ENCODE data around the gene TGFBRAP1. TPM values are rescaled to one million over a fixed set of nuclear protein-coding genes. Genes with fewer than 3 reads are reported as not detected.

The TGFBRAP1 gene
- total RNA-seq, 2 donors from 2014 or later = 26.0 to 30.7 TPM

DNA sequence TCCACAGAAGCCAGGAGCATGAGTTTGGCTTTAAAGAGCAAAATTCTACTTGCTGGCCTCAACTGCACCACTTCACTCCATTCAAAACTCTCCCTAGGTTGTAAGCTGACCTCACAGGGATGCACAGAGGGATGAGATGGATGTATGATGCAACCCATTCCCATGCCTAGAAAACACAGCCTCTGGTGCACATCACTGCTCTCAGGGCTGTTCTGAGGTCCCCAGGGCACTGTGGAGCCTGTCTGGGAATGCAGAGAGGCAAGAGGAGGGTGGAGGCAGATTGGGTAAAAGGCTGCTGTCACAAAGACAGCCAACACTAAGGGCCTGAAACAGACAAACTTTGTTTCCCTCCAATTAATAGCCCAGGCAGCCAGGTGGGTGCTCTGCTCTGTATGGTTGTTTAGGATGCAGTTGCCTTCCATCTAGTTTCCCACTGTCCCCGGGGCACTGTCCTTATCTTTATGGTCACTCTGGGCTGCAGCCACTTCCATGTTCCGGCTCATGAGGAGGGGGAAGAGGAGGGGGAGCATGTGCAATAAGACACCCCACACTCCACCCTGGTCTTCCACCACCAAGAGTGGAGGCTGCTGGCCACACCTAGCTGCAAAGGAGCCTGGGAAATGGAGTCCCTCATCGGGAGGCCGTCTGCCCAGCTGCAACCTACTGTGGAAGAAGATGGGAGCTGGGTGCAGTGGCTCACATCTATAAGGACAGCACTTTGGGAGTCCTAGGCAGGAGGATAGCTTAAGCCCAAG, 81.0 kb downstream of the TGFBRAP1 start:
- no peak for DNase-seq (ENCODE audit: low spot score)

DNA sequence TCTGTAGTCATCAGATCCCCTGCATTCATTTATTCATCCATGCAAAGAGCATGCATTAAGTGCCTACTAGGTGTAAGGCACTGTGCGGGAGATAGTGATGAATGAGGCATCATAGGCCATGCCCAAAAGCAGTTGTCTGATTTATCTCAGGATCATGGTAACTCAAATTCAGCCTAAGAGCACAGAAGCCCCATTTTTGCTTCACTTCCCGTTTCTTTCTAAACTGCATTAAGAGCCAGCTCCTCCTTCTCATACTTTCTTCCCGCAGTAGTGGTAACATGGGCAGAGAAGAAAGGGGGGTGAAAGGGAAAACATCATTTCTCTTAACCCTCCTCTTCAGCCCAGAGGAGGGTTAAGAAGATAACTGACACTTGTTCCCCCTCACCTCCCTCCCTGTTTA, 85.1 kb downstream of the TGFBRAP1 start:
- H3K4me1 ChIP-seq (ENCODE audit: control insufficient read depth in 1 of 2, low read depth in 2 of 2) = no peaks in the 10 kb centered on the region
- no peaks in the 10 kb centered on the region for H3K36me3 ChIP-seq
- no peak overlapping the region for H3K27ac ChIP-seq
- no peak overlapping the region for H3K4me3 ChIP-seq
- ATAC-seq (ENCODE audit: insufficient number of reproducible peaks, low FRiP score, low read depth) (no peak), DNase-seq (ENCODE audit: low spot score) (no peak)
- H3K9me3 ChIP-seq = no peaks in the 10 kb centered on the region
- TF ChIP-seq, protein P1, sequence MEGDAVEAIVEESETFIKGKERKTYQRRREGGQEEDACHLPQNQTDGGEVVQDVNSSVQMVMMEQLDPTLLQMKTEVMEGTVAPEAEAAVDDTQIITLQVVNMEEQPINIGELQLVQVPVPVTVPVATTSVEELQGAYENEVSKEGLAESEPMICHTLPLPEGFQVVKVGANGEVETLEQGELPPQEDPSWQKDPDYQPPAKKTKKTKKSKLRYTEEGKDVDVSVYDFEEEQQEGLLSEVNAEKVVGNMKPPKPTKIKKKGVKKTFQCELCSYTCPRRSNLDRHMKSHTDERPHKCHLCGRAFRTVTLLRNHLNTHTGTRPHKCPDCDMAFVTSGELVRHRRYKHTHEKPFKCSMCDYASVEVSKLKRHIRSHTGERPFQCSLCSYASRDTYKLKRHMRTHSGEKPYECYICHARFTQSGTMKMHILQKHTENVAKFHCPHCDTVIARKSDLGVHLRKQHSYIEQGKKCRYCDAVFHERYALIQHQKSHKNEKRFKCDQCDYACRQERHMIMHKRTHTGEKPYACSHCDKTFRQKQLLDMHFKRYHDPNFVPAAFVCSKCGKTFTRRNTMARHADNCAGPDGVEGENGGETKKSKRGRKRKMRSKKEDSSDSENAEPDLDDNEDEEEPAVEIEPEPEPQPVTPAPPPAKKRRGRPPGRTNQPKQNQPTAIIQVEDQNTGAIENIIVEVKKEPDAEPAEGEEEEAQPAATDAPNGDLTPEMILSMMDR (IDR thresholded peaks at IDR 0.05) = no peak
- no peaks in the 10 kb centered on the region for H3K27me3 ChIP-seq (replicated peaks; ENCODE audit: insufficient read depth)

More for the DNA sequence above, 81.0 kb downstream of the TGFBRAP1 start:
- H3K36me3 ChIP-seq = no peaks in the 10 kb centered on the region
- H3K9me3 ChIP-seq = no peaks in the 10 kb centered on the region
- TF ChIP-seq, protein P1 (IDR thresholded peaks at IDR 0.05) = no peak
- no peak overlapping the region for H3K27ac ChIP-seq
- ATAC-seq (ENCODE audit: insufficient number of reproducible peaks, low FRiP score, low read depth) = no peak
- H3K4me1 ChIP-seq (ENCODE audit: control insufficient read depth in 1 of 2, low read depth in 2 of 2) = no peaks in the 10 kb centered on the region
- H3K27me3 ChIP-seq (replicated peaks; ENCODE audit: insufficient read depth) = no peaks in the 10 kb centered on the region
- H3K4me3 ChIP-seq = no peak overlapping the region

DNA sequence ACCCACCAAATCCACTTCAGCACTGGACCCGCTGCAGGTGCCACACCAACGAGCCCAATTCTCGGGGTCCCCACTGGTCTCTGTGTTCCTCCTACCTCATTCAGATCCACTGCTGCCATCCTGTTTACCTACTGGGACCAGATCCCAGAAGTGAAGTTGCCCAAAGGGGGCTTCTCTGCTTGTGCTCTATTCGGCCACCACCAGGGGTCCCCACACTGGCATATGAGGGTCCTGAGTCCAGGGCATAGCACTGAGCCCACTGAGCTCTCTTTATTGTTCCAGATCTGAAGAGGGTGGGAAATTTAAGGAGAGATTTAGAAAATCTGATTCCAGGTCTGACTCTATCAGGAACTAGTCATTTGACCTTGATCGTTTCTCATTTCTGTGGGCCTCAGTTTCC, 85.6 kb downstream of the TGFBRAP1 start:
- H3K27ac ChIP-seq = no peak overlapping the region
- H3K36me3 ChIP-seq = no peaks in the 10 kb centered on the region
- no peaks in the 10 kb centered on the region for H3K27me3 ChIP-seq (replicated peaks; ENCODE audit: insufficient read depth)
- DNase-seq (ENCODE audit: low spot score) = no peak
- TF ChIP-seq, protein P1 (IDR thresholded peaks at IDR 0.05) = no peak
- H3K4me1 ChIP-seq (ENCODE audit: control insufficient read depth in 1 of 2, low read depth in 2 of 2) = no peaks in the 10 kb centered on the region
- H3K4me3 ChIP-seq = no peak overlapping the region
- no peak for ATAC-seq (ENCODE audit: insufficient number of reproducible peaks, low FRiP score, low read depth)
- no peaks in the 10 kb centered on the region for H3K9me3 ChIP-seq

DNA sequence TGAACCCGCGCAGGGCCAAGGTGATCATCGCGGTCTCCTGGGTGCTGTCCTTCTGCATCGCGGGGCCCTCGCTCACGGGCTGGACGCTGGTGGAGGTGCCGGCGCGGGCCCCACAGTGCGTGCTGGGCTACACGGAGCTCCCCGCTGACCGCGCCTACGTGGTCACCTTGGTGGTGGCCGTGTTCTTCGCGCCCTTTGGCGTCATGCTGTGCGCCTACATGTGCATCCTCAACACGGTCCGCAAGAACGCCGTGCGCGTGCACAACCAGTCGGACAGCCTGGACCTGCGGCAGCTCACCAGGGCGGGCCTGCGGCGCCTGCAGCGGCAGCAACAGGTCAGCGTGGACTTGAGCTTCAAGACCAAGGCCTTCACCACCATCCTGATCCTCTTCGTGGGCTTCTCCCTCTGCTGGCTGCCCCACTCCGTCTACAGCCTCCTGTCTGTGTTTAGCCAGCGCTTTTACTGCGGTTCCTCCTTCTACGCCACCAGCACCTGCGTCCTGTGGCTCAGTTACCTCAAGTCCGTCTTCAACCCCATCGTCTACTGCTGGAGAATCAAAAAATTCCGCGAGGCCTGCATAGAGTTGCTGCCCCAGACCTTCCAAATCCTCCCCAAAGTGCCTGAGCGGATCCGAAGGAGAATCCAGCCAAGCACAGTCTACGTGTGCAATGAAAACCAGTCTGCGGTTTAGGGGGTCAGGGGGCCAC, 87.1 kb downstream of the TGFBRAP1 start:
- TF ChIP-seq, protein P1 (IDR thresholded peaks at IDR 0.05) = no peak
- no peaks in the 10 kb centered on the region for H3K4me1 ChIP-seq (ENCODE audit: control insufficient read depth in 1 of 2, low read depth in 2 of 2)
- no peaks in the 10 kb centered on the region for H3K27me3 ChIP-seq (replicated peaks; ENCODE audit: insufficient read depth)
- no peak for ATAC-seq (ENCODE audit: insufficient number of reproducible peaks, low FRiP score, low read depth)
- H3K27ac ChIP-seq = no peak overlapping the region
- H3K9me3 ChIP-seq = no peaks in the 10 kb centered on the region
- no peak for DNase-seq (ENCODE audit: low spot score)
- H3K36me3 ChIP-seq = no peaks in the 10 kb centered on the region
- H3K4me3 ChIP-seq = no peak overlapping the region

DNA sequence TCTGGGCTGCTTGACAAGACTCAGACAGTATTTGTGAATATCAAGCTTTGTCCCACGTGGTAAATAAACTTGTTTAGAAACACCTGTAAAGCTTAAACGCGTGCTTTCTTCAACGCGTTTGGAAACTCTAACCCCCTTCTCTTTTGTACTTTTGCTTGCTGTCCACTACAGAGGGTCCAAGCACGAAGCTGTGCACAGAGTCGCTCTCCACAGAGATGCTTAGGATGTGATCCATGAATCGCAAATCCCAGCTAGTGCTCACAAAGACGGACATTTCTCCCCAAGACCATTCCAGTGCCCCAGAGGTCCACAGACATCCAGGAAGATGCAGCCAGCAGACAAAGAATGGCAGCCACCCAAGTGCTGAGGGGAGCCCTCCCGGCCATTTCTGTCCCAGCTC, 88.1 kb downstream of the TGFBRAP1 start, which contains the start of gene GPR45:
GPR45 (plus strand) TSS at position 301 of the 400 bp plus-strand sequence. CDS start 116 bp downstream, outside the sequence.
- TF ChIP-seq, protein P1 (IDR thresholded peaks at IDR 0.05) = no peak
- no peaks in the 10 kb centered on the region for H3K9me3 ChIP-seq
- DNase-seq (ENCODE audit: low spot score) = no peak

More for the DNA sequence above, 88.1 kb downstream of the TGFBRAP1 start, which contains the start of gene GPR45:
- Histone ChIP-seq H3K4me1 (ENCODE audit: control insufficient read depth in 1 of 2, low read depth in 2 of 2) (no peaks in the 10 kb centered on the region), H3K27me3 (replicated peaks; ENCODE audit: insufficient read depth) (no peaks in the 10 kb centered on the region), H3K4me3 (no peak within 1 kb of the TSS), H3K36me3 (no peaks in the 10 kb centered on the region), H3K27ac (no peak within 1 kb of the TSS)
- ATAC-seq (ENCODE audit: insufficient number of reproducible peaks, low FRiP score, low read depth) = no peak
